HepG2 (cell line): ENCODE measurements around the gene RABGGTA. TPM values are rescaled to one million over a fixed set of nuclear protein-coding genes. Genes with fewer than 3 reads are reported as not detected.

ENCODE experiments used
- EP300 ChIP-seq, 3 experiments: sonication (generic) in 1 of 3; formaldehyde crosslinking in 1 of 3; IDR thresholded peaks; 2 replicates each; pipeline versions ENCODE4 v1.5.1 to v1.6.1; 2011 to 2020; ENCODE audit warnings: low read depth in 2 of 3, low read length in 2 of 3, borderline replicate concordance in 1 of 3, improper control_type of control experiment in 1 of 3, mild to moderate bottlenecking in 1 of 3, missing genetic modification reagents in 1 of 3, moderate library complexity in 1 of 3
- FLYWCH1 ChIP-seq: sonication (generic); formaldehyde crosslinking; IDR thresholded peaks from 2 replicates; pipeline ENCODE4 v1.8.1; 2023; ENCODE audit warnings: mild to moderate bottlenecking, missing genetic modification reagents
- GATA4 ChIP-seq: sonication (generic); IDR thresholded peaks from 2 replicates; pipeline ENCODE4 v1.6.1; 2016; ENCODE audit warnings: antibody characterized with exemption, low read depth, borderline replicate concordance
- KLF16 ChIP-seq, 2 experiments: sonication (generic) in 1 of 2; formaldehyde crosslinking in 1 of 2; IDR thresholded peaks; 2 replicates each; pipeline versions ENCODE4 v1.6.1 to v1.8.0; 2016 to 2023; ENCODE audit warnings: missing genetic modification reagents in 2 of 2, missing compliant biosample characterization in 1 of 2
- MED1 ChIP-seq: sonication (generic); formaldehyde crosslinking; IDR thresholded peaks from 2 replicates; pipeline ENCODE4 v1.4.0; 2020; ENCODE audit warnings: missing genetic modification reagents
- MIXL1 ChIP-seq: IDR thresholded peaks from 2 replicates; pipeline ENCODE4 v1.6.1; 2016
- WIZ ChIP-seq: sonication (generic); formaldehyde crosslinking; IDR thresholded peaks from 2 replicates; pipeline ENCODE4 v1.5.1; 2020; ENCODE audit warnings: mild to moderate bottlenecking, missing genetic modification reagents
- ZBTB7B ChIP-seq: sonication (generic); formaldehyde crosslinking; IDR thresholded peaks from 2 replicates; pipeline ENCODE4 v1.4.0; 2020; ENCODE audit warnings: missing genetic modification reagents
- ZNF282 ChIP-seq: fragments of 450-650 bp; IDR thresholded peaks from 2 replicates; pipeline ENCODE4 v1.6.1; 2018; ENCODE audit not compliant: partially characterized antibody
- ZSCAN25 ChIP-seq: sonication (generic); formaldehyde crosslinking; IDR thresholded peaks from 2 replicates; pipeline ENCODE4 v1.8.0; 2022; ENCODE audit warnings: mild to moderate bottlenecking, missing genetic modification reagents
- ZSCAN9 ChIP-seq: IDR thresholded peaks from 2 replicates; pipeline ENCODE4 v1.6.1; 2016; ENCODE audit warnings: borderline replicate concordance
- ZXDC ChIP-seq: sonication (generic); formaldehyde crosslinking; IDR thresholded peaks from 2 replicates; pipeline ENCODE4 v1.5.0; 2020; ENCODE audit warnings: mild to moderate bottlenecking, missing genetic modification reagents
- polyA plus RNA-seq, 8 experiments: library from polyadenylated mRNA; depleted of rRNA in 3 of 8; stranded (reverse) in 7 of 8; unstranded in 1 of 8; fragments of >200 nt; fragmentation: Illumina TruSeq in 4 of 8; extraction: Trizol in 4 of 8; gene quantifications; 2 replicates each; pipeline versions ENCODE4 v1.2.1 to v1.2.3, GENCODE V29; 2011 to 2016; ENCODE audit warnings: low read depth in 4 of 8, missing spikeins in 1 of 8, mixed read lengths in 1 of 8; ENCODE audit not compliant: insufficient read depth in 1 of 8
- total RNA-seq, 5 experiments: library from RNA; depleted of rRNA; stranded (reverse); fragments of >200 nt; fragmentation: Illumina TruSeq; extraction: Trizol; gene quantifications; 2 replicates each; pipeline ENCODE4 v1.2.3, GENCODE V29; 2016; ENCODE audit warnings: low read depth in 1 of 5
- TF ChIP-seq, protein P1 (sequence below): sonication (generic); formaldehyde crosslinking; IDR thresholded peaks from one replicate; pipeline ENCODE4 v1.5.1; 2020; ENCODE audit warnings: mild to moderate bottlenecking, missing genetic modification reagents; ENCODE audit errors: not compliant biosample characterization
- TF ChIP-seq, protein P2 (sequence below): sonication (generic); formaldehyde crosslinking; IDR thresholded peaks from 2 replicates; pipeline ENCODE4 v1.5.1; 2020; ENCODE audit warnings: missing genetic modification reagents, mild to moderate bottlenecking, borderline replicate concordance
- TF ChIP-seq, protein P3 (sequence below): IDR thresholded peaks from 2 replicates; pipeline ENCODE4 v1.6.1; 2012; ENCODE audit warnings: low read depth, low read length, improper control_type of control experiment

Gene RABGGTA
- total and polyA plus RNA-seq, 2 of the 13 experiments (the other 11 are each of a cell fraction or from before 2014, with no cell fraction given), result 57.9 to 90.8 TPM

GRCh38 chr14:24297190-24297964, 26.0 kb upstream of the RABGGTA start (continued):
- TF ChIP-seq ZXDC (no peak), KLF16 (CRISPR knock-in tag; IDR thresholded peaks at IDR 0.05) (peak in 1 of 2 experiments; percentile 48; a peak in 1 of 4 replicates), ZSCAN9 (peak; percentile 60; the same call in 1 of the 2 replicates), GATA4 (no peak), MED1 (CRISPR knock-in tag) (peak; percentile 36; the same call in 1 of the 2 replicates), FLYWCH1 (CRISPR knock-in tag) (no peak), EP300 (IDR thresholded peaks at IDR 0.05; ENCODE audit: low read depth in 2 of 2, low read length in 2 of 2) (no peak), EP300 (CRISPR knock-in tag; IDR thresholded peaks at IDR 0.05; ENCODE audit: borderline replicate concordance) (no peak), WIZ (peak; percentile 69; the same call in 1 of the 2 replicates), ZBTB7B (CRISPR knock-in tag) (peak; percentile 53; the same call in 1 of the 2 replicates), MIXL1 (CRISPR knock-in tag) (peak; percentile 90), ZSCAN25 (peak; percentile 53; the same call in 1 of the 2 replicates), ZNF282 (peak; percentile 6)
- TF ChIP-seq, protein P1, sequence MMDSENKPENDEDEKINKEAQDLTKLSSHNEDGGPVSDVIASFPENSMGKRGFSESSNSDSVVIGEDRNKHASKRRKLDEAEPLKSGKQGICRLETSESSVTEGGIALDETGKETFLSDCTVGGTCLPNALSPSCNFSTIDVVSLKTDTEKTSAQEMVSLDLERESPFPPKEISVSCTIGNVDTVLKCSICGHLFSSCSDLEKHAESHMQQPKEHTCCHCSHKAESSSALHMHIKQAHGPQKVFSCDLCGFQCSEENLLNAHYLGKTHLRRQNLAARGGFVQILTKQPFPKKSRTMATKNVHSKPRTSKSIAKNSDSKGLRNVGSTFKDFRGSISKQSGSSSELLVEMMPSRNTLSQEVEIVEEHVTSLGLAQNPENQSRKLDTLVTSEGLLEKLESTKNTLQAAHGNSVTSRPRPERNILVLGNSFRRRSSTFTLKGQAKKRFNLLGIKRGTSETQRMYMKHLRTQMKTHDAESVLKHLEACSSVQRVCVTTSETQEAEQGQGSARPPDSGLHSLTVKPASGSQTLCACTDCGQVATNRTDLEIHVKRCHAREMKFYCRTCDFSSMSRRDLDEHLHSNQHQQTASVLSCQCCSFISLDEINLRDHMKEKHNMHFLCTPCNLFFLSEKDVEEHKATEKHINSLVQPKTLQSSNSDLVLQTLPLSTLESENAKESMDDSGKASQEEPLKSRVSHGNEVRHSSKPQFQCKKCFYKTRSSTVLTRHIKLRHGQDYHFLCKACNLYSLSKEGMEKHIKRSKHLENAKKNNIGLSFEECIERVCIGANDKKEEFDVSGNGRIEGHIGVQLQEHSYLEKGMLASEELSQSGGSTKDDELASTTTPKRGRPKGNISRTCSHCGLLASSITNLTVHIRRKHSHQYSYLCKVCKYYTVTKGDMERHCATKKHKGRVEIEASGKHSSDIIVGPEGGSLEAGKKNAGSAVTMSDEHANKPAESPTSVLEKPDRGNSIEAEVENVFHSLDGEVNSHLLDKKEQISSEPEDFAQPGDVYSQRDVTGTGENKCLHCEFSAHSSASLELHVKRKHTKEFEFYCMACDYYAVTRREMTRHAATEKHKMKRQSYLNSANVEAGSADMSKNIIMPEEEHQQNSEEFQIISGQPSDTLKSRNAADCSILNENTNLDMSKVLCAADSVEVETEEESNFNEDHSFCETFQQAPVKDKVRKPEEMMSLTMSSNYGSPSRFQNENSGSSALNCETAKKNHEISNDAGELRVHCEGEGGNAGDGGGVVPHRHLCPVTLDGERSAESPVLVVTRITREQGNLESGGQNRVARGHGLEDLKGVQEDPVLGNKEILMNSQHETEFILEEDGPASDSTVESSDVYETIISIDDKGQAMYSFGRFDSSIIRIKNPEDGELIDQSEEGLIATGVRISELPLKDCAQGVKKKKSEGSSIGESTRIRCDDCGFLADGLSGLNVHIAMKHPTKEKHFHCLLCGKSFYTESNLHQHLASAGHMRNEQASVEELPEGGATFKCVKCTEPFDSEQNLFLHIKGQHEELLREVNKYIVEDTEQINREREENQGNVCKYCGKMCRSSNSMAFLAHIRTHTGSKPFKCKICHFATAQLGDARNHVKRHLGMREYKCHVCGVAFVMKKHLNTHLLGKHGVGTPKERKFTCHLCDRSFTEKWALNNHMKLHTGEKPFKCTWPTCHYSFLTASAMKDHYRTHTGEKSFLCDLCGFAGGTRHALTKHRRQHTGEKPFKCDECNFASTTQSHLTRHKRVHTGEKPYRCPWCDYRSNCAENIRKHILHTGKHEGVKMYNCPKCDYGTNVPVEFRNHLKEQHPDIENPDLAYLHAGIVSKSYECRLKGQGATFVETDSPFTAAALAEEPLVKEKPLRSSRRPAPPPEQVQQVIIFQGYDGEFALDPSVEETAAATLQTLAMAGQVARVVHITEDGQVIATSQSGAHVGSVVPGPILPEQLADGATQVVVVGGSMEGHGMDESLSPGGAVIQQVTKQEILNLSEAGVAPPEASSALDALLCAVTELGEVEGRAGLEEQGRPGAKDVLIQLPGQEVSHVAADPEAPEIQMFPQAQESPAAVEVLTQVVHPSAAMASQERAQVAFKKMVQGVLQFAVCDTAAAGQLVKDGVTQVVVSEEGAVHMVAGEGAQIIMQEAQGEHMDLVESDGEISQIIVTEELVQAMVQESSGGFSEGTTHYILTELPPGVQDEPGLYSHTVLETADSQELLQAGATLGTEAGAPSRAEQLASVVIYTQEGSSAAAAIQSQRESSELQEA (CRISPR knock-in tag), result no peak
- TF ChIP-seq, protein P2, sequence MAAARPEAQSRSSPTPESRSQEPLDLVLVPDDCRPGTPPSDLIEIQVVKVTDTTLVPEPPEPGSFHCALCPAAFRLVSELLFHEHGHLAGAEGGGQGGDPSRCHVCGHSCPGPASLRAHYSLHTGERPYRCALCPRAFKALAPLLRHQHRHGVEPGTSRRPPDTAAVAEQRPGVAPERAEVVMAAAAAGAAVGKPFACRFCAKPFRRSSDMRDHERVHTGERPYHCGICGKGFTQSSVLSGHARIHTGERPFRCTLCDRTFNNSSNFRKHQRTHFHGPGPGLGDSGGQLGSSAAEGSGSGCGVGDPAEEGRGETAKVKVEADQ (CRISPR knock-in tag), result no peak
- TF ChIP-seq, protein P3, sequence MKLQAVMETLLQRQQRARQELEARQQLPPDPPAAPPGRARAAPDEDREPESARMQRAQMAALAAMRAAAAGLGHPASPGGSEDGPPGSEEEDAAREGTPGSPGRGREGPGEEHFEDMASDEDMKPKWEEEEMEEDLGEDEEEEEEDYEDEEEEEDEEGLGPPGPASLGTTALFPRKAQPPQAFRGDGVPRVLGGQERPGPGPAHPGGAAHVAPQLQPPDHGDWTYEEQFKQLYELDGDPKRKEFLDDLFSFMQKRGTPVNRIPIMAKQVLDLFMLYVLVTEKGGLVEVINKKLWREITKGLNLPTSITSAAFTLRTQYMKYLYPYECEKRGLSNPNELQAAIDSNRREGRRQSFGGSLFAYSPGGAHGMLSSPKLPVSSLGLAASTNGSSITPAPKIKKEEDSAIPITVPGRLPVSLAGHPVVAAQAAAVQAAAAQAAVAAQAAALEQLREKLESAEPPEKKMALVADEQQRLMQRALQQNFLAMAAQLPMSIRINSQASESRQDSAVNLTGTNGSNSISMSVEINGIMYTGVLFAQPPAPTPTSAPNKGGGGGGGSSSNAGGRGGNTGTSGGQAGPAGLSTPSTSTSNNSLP, result no peak
